T-helper 1 cell treated with Interleukin-12 subunit alpha and Interleukin-12 subunit beta and Interleukin-4 antibody, amounts not matched to agents 30 ng/mL and 1 ng/mL, for 36 hours (primary cell): ENCODE measurements around the gene SQSTM1. TPM values are rescaled to one million over a fixed set of nuclear protein-coding genes. Genes with fewer than 3 reads are reported as not detected.
"Not testable (repeated sequence)": the region's sequence is repeated elsewhere in the genome, so short reads cannot be mapped to it uniquely, and the experiment has no call there.

Source experiments
- intact Hi-C: fragments of 100-400 bp; cut with micrococcal nuclease; formaldehyde crosslinking; loops from one replicate; pipeline ENCODE4 v1.15.1; 2024
- total RNA-seq: library from RNA; stranded (reverse); gene quantifications from 2 replicates; pipeline ENCODE4 v1.2.3, GENCODE V29; 2022

Gene SQSTM1
- total RNA-seq: 254 and 274 TPM in 2 replicates

DNA sequence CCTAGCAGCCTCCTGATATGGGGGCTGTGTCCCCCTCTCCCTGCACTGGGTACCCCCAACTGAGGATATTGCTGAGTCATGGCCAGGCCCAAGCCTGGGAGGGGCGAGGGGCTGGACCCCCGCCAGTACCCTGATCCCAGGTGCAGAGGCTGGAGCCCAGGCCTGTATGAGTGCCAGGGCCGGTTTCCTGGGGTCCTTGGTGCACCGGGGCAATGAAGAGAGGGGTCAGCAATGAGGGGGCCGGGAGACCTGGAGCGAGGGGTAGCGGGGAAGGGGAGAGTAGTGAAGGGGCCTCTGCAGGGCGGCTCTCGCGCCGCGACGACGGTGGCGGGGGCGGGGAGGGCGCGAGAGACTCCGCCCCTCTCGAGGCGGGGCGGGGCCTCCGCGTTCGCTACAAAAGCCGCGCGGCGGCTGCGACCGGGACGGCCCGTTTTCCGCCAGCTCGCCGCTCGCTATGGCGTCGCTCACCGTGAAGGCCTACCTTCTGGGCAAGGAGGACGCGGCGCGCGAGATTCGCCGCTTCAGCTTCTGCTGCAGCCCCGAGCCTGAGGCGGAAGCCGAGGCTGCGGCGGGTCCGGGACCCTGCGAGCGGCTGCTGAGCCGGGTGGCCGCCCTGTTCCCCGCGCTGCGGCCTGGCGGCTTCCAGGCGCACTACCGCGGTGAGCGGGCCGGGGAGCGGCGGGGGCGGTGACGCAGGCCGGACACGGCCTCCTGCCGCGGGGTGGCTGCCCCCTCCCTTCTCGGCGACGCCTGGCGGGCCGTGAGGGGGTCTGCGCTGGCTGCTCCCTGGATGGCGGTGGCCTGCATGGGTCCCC is at the start of gene SQSTM1:
TSS of gene SQSTM1 (plus strand) at position 423 of the 815 bp plus-strand sequence. CDS start at position 455, 32 bp downstream.
- intact Hi-C loops: loop anchor here (1.0 to 10.0 kb wide), 10 partner anchors 9 to 1616 kb away; partner anchors contain the start of genes CANX, HNRNPAB, MAML1 and MGAT1

DNA sequence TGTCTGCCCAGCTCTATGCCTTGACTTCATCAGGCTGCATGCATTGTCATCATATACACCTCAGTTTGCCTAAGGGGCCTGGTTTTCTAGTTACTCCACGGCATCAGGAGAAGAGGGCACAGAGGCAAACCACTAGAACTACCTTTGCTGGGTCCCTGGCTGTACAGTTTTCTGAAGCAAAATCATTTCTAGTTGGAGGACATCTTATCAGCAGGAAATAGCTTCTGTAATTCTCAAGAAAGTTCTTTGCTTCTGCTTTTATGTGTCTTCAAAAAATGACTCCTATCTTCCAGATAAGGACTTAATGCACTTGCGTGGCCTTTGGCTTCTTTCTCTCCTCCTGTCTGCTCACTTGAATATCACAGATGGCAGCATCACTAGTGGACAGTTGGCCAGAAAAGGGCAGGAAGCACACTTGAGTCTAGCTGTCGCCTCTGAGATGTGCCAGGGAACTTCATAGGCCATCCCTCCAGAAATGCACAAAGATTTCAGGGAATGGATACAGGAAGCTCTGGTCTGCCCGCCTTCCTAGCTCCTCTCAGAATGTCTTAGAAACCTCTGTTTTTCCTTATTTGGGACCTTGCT is 49.3 kb upstream of the SQSTM1 start:
- intact Hi-C loops: no loop called here

DNA sequence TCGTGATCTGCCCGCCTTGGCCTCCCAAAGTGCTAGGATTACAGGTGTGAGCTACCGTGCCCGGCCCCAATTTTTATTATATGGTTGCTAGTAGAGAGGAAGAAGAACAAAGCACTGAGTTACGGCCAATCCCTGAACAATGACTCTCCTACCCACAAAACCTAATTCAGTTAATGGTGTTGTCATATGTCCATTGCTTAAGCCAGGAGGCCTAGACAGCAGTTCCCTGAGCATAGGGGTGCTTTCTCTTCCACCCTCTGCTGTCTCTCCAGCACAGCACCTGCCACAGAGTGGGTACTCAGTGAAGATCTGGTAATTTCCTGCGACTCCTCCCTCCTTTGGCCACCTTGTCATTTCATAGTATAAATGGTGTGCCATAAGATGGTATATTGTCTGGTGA is 48.4 kb upstream of the SQSTM1 start:
- intact Hi-C loops: no loop called here

DNA sequence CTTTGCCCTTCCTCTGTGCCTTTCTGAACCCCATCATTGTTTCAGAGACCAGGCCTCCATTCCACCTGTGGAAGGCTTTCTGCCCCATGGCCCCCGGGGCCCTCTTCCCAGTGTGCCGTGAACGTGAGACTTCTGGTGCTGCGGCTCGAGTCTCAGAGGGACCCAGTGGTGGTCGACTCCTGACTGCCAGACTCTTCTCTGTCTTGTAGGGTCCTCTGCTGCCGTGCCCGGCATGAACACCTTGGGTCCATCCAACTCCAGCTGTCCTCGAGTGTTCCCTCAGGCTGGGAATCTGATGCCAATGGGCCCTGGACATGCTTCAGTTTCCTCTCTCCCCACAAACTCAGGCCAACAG is 47.0 kb upstream of the SQSTM1 start:
- intact Hi-C loops: no loop called here

DNA sequence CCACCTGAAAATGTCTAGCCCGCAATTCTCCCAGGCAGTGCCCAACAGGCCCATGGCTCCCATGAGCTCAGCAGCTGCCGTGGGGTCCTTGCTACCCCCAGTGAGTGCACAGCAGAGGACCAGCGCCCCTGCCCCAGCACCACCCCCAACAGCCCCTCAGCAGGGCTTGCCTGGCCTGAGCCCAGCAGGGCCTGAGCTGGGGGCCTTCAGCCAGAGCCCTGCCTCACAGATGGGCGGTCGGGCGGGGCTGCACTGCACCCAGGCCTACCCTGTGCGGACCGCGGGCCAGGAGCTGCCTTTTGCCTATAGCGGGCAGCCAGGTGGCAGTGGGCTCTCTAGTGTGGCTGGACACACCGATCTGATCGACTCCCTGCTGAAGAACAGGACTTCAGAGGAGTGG is 46.3 kb upstream of the SQSTM1 start:
- intact Hi-C loops: no loop called here

DNA sequence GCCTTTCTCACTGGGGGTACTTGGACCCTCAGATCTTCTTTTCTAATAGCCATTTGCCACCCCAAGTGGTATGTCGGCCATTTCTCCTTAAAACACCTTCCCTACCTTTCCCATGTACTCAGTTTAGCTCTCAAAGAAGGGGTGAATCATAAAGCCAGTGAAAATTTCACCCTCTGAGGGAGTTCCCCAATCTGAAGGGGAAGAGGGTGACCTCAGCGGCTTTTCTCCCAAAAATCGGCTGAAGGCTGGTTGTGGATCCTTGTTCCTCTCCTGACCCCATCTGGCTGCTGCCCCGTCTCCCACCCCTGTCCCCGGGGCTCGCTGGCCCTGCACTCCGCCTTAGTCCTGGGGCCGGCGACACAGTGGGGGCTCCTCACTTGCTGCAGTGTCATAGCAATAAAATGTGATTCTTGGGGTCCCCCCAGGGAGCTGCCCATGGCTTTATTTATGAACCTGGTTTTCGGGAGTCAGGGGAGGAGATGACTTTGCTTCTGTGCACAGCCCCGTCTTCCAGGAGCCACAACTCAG is 44.2 kb upstream of the SQSTM1 start:
- intact Hi-C loops: no loop called here

DNA sequence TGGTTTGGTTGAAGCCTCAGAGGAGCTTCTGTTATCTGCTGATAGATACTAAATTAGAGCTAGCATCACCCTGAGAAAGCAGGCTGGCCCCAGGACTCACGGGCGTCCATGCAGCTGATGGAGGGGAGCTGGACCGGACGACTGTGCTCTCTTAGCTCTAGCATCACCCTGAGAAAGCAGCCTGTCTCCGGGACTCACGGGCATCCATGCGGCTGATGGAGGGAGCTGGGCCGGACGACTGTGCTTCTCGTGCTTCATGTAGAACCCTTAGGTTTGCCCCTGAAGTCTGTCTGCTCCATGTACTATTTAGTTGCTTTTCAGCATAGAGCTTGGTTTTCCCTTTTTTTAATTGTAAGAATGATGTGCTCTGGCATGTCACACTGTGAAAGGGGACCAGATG is 43.2 kb upstream of the SQSTM1 start:
- intact Hi-C loops: no loop called here

DNA sequence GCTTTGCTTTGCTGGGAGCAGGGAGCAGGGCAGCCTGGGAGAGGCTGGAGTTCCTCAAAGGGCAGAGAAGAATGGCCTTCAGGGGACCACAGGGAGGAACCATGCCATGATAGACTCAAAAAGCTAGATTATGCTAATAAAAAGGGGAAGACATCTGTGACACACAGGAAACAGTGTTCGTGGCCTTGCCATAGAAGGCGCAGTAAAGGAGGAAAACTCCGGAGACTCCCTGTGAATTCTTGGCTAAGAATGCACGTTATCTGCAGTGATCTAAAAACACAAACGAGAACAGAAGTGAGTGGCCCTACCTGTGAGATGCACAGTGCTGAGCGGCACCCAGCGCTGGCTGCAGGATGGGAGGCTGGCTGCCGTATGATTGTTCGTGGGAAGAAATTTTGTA is 42.8 kb upstream of the SQSTM1 start:
- intact Hi-C loops: no loop called here

DNA sequence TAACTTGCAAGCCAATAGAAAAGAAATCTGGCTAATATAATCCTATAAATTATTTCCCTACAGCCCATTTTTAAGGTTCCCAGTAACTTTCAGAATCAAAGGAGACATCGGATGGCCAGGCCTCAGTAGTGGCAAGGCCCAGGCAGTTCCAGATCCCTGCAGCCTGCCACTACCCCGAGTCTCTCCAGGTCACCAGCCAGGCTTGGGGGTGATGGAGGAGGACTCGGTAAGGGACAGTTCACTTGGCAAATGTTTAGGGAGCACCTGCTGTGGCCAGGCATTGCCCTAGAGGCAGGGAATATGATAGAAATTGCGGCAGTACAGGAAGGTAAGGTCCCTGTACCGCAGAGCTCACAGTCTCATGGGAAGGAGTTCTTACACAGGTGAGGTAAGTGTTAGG is 42.1 kb upstream of the SQSTM1 start:
- intact Hi-C loops: no loop called here

DNA sequence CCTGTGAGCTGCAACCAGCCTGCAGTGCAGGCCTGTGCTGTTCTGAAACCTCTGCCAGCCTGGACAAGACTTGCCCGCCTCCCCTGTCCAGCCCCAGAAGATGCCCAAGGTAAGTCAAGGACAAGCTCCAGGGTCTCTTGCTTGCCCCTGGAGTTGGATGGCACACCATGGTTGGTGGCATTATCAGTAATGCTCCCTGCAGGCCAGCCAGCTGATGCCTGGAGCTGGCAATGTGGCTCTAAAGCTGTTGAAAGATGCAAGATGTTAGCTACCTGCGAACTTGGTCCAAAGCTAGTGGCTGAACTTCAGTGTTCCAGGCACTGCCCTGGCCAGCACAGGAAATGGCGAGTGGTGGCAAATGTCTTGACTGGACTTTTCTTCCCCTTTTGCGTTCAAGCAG is 40.9 kb upstream of the SQSTM1 start:
- intact Hi-C loops: no loop called here

DNA sequence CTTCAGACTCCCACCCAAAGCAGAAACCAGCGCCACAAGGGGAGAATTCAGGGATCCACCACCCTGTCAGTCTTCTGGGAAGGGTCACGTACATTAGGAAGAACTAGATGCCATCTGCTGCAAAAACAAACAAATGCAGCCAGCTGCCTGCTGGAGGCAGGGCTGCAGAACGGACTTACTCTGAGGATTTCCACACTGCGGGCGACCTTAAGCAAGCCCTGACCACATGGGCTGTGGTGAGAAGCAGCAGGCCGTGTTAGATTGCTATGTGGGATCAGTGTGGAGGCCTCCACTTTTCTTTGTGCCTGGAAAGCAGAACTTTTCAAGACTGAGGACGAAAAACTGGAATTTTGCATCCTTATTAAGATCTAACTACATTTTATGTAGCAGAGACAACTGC is 40.3 kb upstream of the SQSTM1 start:
- intact Hi-C loops: no loop called here

DNA sequence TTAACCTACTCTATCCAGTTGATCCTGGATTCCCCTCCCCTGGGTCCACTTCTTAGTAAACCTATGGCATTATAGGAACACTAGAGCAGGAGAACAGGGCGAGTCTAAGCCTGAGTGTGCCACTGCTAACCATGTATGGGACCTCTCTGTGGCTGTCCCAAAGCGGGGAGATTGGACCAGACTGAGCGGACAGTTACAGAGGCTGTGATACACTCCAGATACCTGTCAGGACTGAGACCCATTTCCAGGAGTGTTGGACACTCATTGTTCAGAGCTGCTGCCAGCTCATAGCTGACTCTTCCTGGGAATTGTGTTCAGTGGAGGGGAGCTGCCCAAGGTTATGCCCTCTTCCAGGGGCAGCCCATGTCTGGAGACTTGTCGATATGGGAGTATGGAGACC is 38.9 kb upstream of the SQSTM1 start:
- intact Hi-C loops: no loop called here

DNA sequence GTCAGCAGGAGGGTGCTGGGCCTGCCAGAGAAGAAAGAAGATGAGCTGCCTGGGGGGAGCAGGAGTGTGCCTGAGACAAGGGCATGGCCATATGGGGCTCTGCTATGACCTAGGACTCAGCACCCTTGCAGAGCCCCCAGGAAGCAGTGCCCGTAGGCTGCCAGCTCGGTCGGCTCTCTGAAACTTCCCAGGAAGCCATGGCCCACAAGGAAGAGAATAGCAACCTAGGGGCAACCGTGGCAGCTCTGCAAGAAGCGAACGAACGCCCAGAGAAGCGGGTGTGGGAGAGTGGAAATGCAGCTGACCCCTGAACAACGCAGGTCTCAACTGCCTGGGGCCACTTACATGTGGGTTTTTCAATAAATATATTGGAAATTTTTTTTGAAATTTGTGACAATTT is 37.6 kb upstream of the SQSTM1 start:
- intact Hi-C loops: no loop called here

DNA sequence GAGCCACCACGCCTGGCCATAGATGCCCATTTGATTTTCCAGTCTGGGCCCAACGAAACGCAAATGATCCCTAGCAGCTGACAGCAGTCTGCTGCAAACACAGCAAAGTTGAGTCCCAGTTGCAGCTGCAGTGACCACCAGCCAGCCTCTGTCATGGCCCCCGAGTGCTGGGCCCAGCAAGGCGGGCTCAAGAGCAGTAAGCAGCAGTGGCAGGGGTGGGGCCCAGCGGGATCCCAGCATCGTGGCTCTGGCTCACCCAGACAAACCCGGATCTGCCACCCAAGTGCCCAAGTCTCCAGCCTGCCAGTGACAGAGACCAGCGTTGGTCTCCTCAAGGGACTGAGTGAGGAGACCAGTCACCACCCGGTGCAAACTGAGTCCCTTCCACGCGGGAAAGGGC is 33.8 kb upstream of the SQSTM1 start:
- intact Hi-C loops: no loop called here

DNA sequence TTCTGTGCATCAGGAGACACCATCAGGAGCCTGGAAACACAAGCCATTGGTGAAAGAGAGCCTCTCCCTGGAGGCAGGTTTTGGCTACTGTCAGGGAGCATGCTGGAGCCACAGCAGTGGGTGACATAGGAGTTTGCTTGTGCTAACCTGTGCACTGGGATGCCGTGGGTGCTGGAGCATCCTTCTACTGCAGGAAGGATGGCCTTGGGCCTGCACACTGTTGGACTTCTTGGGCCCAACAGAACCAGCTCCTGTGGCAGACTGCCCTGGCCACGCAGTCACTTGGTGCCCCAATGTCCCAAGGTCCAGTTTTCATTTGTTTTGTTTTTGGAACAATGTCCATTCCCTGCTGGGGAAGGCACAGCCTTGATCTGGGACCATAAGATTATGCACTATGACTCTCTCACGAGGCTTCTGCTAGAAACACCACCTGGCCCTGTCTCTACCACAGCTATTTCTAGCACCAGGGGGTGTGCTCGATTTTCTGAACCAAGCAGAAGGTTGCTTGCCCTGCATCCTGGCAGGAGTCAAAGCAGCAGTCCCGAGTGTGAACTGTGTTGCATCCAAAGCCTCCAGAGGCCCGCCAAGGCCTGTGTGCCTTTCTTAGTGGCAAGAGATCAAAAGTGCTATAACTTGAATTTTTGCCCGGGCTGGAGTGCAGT is 32.4 kb upstream of the SQSTM1 start:
- intact Hi-C loops: no loop called here

DNA sequence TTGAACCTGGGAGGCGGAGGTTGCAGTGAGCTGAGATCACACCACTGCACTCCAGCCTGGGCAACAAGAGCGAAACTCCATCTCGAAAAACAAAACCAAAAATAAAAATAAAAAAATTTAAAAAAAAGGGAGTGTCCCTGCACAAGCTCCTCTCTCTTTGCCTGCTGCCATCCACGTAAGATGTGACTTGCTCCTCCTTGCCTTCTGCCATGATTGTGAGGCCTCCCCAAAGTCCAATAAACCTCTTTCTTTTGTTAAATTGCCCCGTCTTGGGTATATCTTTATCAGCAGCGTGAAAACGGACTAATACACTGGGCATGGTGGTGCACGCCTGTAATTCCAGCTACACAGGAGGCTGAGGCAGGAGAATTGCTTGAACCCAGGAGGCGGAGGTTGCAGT is 31.4 kb upstream of the SQSTM1 start:
- intact Hi-C loops: not testable (repeated sequence)

DNA sequence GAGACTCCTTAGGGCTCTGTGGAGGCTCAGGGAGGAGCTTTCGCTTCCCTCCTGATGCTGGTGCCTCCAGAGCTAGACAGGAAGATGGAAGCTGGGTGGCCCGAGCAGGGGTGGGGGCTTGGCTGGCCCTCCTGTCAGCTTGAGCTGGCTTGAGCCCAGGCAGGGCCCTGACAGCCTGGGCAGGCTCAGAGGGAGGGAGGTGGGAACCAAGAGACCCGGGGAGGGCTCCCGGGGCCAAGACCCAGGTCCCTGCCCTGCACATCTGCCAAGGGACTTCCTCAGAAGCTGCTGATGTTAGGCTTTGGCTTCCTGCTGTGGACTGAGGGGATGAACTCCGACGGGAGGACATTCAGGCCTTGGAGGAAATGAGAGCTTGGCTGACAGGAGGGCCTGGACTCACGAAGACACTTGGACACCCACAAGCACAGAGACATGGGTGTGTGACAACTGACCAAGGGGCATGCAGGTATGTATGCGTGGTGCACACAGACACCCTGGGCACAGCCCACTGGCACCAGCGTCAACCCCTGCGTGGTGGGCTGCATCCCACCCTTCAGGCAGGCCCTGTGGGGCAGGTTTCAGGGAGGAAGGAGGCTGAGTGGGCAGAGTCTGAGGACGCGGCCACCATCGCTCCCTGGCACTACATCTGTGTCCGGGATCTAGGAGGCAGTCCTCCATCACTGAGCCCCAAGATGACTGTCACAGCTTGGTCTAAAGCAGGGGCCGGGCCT is 28.7 kb upstream of the SQSTM1 start:
- intact Hi-C loops: no loop called here

DNA sequence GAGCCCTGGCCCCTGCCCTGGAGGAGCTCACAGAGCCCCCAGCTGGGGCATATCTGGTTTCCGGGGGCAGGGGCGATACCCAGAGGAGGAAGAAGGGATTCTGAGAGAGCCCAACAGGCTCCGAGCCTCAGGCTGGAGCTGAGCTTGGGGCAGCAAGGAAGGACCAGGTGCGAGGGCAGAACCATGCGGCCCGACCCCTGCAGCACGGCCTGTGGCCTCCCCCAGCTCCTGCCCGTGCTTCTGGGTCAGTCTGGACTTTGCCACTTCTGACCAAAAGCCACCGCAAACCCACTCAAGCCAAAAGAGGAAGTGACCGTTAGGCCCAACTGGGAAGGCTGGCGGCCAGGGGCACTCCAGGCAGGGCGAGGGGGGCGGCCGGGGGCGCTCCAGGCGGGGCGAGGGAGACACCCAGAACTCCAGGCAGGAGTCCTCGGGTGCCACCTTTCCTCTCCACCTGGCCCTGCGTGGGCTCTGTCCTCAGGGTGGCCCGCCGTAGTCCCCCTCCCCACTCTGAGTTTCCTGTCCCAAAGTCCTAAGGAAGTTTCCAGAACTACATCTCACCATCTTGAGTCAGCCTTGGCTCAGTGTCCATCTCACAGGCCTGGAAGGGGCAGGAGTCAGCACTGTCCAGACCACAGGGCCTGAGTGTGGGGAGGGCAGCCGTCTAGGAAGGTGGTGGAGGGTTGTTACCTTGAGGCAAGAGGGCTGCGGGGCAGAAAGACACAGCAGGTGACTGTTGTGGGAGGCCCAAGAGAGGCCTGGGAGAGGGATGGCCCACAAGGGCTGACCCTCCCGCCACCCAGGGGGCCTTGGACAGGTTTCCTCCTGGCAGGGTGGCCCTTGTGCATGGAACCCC is 27.9 kb upstream of the SQSTM1 start:
- intact Hi-C loops: no loop called here

DNA sequence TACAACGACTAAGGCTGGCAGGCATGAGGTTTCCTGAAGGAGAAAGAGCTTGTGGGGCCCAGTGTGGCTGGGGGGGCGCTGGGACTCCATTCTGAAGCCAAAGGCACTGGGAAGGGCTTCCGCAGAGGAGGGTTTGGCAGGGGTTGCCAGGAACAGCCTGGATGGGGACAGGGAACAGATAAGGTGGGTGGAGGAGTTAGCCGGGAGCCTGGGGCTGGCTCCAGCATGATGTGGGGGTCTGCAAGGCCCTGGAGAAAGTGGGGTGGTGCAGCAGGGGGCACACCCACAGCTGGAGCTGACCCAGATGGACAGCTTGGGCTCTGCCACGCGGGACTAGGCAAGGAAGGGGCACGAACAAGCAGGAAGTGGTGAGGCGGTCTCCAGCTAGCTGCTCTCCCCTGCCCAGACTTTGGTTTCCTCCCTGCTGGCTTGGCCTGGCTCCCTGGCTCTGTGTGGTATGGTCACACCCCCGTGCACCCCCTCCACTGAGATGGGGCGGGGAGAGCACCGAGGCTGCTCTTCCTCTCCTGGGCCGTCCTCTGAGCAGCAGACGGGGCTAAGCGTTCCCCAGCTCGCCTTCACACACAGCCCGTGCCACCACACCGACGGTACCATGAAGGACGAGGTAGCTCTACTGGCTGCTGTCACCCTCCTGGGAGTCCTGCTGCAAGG is 27.1 kb upstream of the SQSTM1 start, which contains the start of gene LTC4S:
TSS of gene LTC4S (plus strand) at position 519 of the 672 bp plus-strand sequence. CDS start at position 614, 95 bp downstream.
- intact Hi-C loops: no loop called here

DNA sequence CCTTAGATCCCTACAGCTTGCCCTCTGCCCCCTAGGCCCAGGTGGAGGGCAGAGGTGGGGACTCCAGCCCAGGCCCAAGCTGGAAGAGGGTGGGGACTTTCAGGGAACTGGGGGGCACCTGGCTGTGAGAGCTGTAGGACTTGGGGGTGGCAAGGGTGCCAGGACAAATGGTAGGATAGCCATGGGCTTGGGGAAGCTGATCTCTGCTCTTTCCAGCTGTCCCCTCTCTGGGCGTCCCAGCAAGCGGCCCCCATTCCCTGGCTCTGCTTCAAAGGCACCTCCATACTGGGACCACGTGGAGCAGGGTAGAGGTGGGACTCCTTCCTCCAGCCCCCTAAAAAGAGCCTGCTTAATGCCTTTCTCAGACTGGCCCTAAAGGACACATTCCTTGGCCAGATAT is 26.5 kb upstream of the SQSTM1 start:
- intact Hi-C loops: no loop called here
